Testis (tissue), 3 donors: ENCODE measurements around the gene ZSCAN10. TPM values are rescaled to one million over a fixed set of nuclear protein-coding genes. Genes with fewer than 3 reads are reported as not detected.
A peak's percentile ranks its signal among the peaks of the same experiment; 100 is the strongest.
"Not testable (repeated sequence)": the region's sequence is repeated elsewhere in the genome, so short reads cannot be mapped to it uniquely, and the experiment has no call there.

Experiments used
- DNase-seq: peaks from one replicate; pipeline ENCODE4 v3.0.0-alpha.2; 2019
- H3K27ac ChIP-seq, 2 donors: fragments of 200-600 bp; sonication (generic); one replicate each; pipeline ENCODE4 v1.5.1; 2019
- H3K27me3 ChIP-seq: fragments of 200-600 bp; sonication (generic); one replicate; pipeline ENCODE4 v1.5.1; 2019
- H3K36me3 ChIP-seq: fragments of 200-600 bp; sonication (generic); one replicate; pipeline ENCODE4 v1.5.1; 2017; ENCODE audit warnings: low read depth; ENCODE audit errors: missing control alignments
- H3K4me1 ChIP-seq: fragments of 200-600 bp; sonication (generic); one replicate; pipeline ENCODE4 v1.5.1; 2019
- H3K4me3 ChIP-seq, 2 donors: fragments of 200-600 bp; sonication (generic); one replicate each; pipeline ENCODE4 v1.5.1; 2017 to 2019
- H3K9me3 ChIP-seq: fragments of 200-600 bp; sonication (generic); one replicate; pipeline ENCODE4 v1.5.1; 2017
- CTCF ChIP-seq, 3 experiments: fragments of 450-650 bp in 2 of 3; fragments of 200-600 bp in 1 of 3; sonication (generic) in 1 of 3; IDR thresholded peaks; one replicate each; pipeline ENCODE4 v1.5.1; 2016 to 2019; ENCODE audit warnings: antibody characterized with exemption in 3 of 3, mild to moderate bottlenecking in 2 of 3, moderate library complexity in 1 of 3
- POLR2A ChIP-seq: fragments of 450-650 bp; IDR thresholded peaks from one replicate; pipeline ENCODE4 v1.6.1; 2017; ENCODE audit warnings: antibody characterized with exemption, mild to moderate bottlenecking, moderate library complexity
- WGBS, 2 donors: methylation state at CpG; one replicate each; pipeline ENCODE4 v1.1.5; 2018; 5-methylcytosine and 5-hydroxymethylcytosine counted together
- intact Hi-C: fragments of 100-400 bp; cut with DNase I; formaldehyde crosslinking; loops from one replicate; pipeline ENCODE4 v1.15.1; 2023; ENCODE audit warnings: low total_unique reads
- polyA plus RNA-seq: library from polyadenylated mRNA; stranded (reverse); fragments of 350-450 nt; fragmentation: Illumina TruSeq; extraction: RNeasy Lipid Tissue Mini Kit (QIAGEN cat#74804); gene quantifications from one replicate; pipeline ENCODE4 v1.2.3, GENCODE V29; 2014; ENCODE audit warnings: low read depth, low replicate concordance; ENCODE audit not compliant: insufficient read depth
- total RNA-seq, 2 donors: library from RNA; depleted of rRNA; stranded (reverse); fragments of >200 nt; gene quantifications; one replicate each; pipeline ENCODE4 v1.2.3, GENCODE V29; 2016

Gene ZSCAN10
- total and polyA plus RNA-seq, 3 donors from 2014 or later, result 0.79 to 0.93 (median 0.91) TPM

GRCh38 chr16:3080024-3080423 is 19.1 kb downstream of the ZSCAN10 start:
- Histone ChIP-seq H3K4me1 (peaks cover 5% of the 10 kb centered on the region), H3K4me3 (no peak overlapping the region), H3K9me3 (no peaks in the 10 kb centered on the region), H3K36me3 (no peaks in the 10 kb centered on the region), H3K27me3 (no peaks in the 10 kb centered on the region), H3K27ac (no peak overlapping the region)
- TF ChIP-seq CTCF (IDR thresholded peaks at IDR 0.05), result no peak
- no peak for TF ChIP-seq POLR2A
- 82 to 85% methylated on average over 17 of the region's 17 CpGs for WGBS, 2 donors
- intact Hi-C loops, result no loop called here
- no peak for DNase-seq

- Histone ChIP-seq H3K9me3 (no peaks in the 10 kb centered on the region), H3K27ac (no peak overlapping the region), H3K27me3 (no peaks in the 10 kb centered on the region), H3K36me3 (no peaks in the 10 kb centered on the region), H3K4me1 (peaks cover 5% of the 10 kb centered on the region), H3K4me3 (no peak overlapping the region)
- no peak for TF ChIP-seq CTCF (IDR thresholded peaks at IDR 0.05)
- TF ChIP-seq POLR2A, result no peak
- WGBS, 2 donors, result 69 to 80% methylated on average over 3 to 6 of the region's 6 CpGs
- intact Hi-C loops, result no loop called here
- DNase-seq, result no peak
These were observed 22.5 kb downstream of the ZSCAN10 start for GRCh38 chr16:3076577-3076976.

- H3K9me3 ChIP-seq, H3K36me3 ChIP-seq, H3K27me3 ChIP-seq, H3K27ac ChIP-seq, H3K4me3 ChIP-seq, DNase-seq, intact Hi-C loops, H3K4me1 ChIP-seq: not testable (repeated sequence)
- WGBS, 2 donors, result 72 to 76% methylated on average over 6 of the region's 6 CpGs
These were observed 23.1 kb downstream of the ZSCAN10 start for GRCh38 chr16:3075946-3076345.

GRCh38 chr16:3075523-3075915 is 23.6 kb downstream of the ZSCAN10 start:
- intact Hi-C loops, result no loop called here
- peak overlapping the region in 1 of 2 donors; percentile 25 for H3K27ac ChIP-seq
- TF ChIP-seq CTCF (IDR thresholded peaks at IDR 0.05) (no peak), POLR2A (no peak)
- H3K9me3 ChIP-seq, result no peaks in the 10 kb centered on the region
- peaks cover 5% of the 10 kb centered on the region for H3K4me1 ChIP-seq
- DNase-seq, result peak; percentile 87
- H3K4me3 ChIP-seq, result no peak overlapping the region
- H3K36me3 ChIP-seq, result no peaks in the 10 kb centered on the region
- no peaks in the 10 kb centered on the region for H3K27me3 ChIP-seq
- 29 to 42% methylated on average over 4 to 10 of the region's 10 CpGs for WGBS, 2 donors

GRCh38 chr16:3074860-3075522 is 24.1 kb downstream of the ZSCAN10 start:
- H3K27ac ChIP-seq, result peak overlapping the region in 1 of 2 donors; percentile 25
- 63 to 71% methylated on average over 9 of the region's 9 CpGs for WGBS, 2 donors
- DNase-seq, result no peak
- intact Hi-C loops, result no loop called here
- H3K27me3 ChIP-seq, result no peaks in the 10 kb centered on the region
- TF ChIP-seq POLR2A (no peak), CTCF (IDR thresholded peaks at IDR 0.05) (no peak)
- no peaks in the 10 kb centered on the region for H3K36me3 ChIP-seq
- no peak overlapping the region for H3K4me3 ChIP-seq
- peaks cover 5% of the 10 kb centered on the region for H3K4me1 ChIP-seq
- H3K9me3 ChIP-seq, result no peaks in the 10 kb centered on the region
